Hematopoietic multipotent progenitor cell treated with erythropoietin and hydrocortisone succinate and interleukin-3 and kit ligand, for 4 days (in vitro differentiated cells): ENCODE data around the gene FBXL17.
A peak's percentile ranks its signal among the peaks of the same experiment; 100 is the strongest.

Experiments
- DNase-seq: peaks from one replicate; pipeline ENCODE4 v3.0.0-alpha.2; 2015

FBXL17 gene

DNA sequence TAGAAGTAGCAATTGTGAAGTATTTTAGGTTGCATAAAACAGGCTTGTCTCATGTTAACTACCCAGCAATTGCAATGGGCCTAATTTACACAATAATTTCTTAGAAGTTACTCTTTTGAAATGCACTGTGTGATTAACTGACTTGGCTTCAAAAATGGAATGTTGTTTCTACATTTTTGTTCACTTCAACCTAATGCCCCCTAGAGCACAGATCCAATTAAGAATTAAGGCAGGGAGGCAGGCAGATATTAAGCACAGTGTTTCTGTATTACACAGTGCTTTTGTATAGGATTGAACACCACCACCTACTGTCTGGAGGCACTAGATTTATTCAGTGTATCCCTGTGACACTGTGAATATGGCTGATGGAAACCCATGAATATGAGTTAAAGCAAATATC, 302.1 kb downstream of the FBXL17 start:
- DNase-seq: peak; percentile 19

DNA sequence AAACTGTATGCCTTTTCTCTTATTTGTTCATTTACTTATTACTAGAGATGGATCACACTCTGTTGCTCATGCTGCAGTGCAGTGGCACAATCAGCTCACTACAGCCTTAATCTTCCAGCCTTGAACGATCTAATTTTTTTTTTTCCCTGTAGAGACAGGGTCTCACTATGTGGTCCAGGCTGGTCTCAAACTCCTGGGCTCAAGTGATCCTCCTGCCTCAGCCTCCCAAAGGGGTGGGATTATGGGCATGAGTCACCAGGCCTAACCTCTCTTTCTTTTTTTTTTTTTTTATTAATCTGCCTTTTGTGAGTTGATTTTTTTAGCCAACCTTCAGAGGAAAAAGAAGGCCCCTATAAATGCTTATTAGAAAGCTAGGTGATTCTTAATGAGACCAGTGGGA, 303.0 kb downstream of the FBXL17 start:
- no peak for DNase-seq

DNA sequence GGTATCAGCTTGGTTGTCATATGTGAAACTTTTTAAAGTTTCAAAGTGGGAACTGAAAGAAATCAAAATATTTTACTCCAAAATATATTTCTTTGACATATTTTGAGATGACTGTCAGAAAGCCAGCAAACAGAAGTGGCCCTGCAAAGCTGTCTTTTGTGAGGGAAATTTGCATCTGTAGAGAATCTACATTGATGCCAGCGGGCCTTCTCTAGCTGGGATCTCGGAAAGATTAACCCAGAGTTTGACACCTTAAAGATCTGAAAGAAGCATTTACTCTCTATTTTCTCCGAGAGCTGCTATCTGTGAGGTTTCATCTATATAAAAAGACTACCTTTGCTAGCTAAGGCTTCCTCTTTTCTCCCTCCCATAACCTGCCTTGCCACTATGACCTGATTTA, 303.6 kb downstream of the FBXL17 start:
- no peak for DNase-seq

DNA sequence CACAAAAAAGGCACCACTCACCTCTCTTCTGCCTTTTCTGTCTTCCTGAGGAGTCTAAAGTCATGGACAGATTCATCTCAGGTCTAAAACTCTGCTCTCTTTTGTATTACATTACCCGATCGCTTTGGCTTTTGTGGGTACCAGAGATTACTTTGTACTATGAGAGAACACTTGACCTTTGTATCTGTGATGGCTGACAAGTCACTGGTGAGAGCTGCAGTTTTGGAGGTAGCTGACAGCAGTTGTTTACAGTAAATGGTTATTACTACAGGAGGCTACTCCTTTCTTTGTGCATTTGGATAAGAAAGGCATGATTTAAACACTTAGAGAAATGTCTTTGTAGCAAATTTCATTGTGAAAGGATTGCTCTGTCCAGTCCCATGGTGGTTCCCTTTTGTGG, 307.3 kb downstream of the FBXL17 start:
- no peak for DNase-seq

DNA sequence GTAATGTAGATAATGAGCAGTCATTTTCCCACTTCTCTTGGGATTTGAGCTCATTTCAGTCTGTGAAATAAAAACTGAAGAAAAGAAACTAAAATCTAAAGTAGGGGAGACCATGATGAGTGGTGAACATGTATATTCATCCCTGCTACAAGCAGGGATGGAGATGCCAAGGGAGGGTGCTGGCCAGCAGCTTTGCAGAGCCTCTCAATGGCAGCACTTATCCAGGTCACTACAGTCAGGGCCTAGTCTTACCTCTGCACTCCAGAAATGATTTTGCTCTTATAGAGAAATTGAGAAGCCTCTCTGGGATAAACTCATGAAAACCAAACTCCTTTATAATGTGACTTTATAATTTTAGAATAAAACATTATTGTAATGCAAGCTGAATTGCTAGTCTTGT, 317.6 kb downstream of the FBXL17 start:
- DNase-seq: no peak

DNA sequence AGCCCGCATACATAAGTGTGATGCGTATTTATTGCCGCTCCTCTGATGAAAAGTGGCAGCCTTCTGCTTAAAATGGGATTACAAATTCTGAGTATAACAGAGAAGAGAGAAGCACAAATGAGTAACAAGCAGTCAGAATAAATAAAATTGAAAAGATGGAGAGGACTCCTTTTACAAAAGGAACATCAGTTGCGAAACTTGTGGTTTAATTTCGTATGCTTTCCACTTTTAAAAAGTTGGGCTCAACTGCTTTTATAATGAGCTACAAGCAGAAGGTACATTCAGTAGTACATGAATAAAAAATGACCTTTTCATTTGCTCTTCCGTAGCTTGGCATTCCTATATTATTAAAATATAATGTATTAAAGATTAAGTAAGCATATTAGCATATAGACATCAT, 320.0 kb downstream of the FBXL17 start:
- DNase-seq: peak; percentile 64

DNA sequence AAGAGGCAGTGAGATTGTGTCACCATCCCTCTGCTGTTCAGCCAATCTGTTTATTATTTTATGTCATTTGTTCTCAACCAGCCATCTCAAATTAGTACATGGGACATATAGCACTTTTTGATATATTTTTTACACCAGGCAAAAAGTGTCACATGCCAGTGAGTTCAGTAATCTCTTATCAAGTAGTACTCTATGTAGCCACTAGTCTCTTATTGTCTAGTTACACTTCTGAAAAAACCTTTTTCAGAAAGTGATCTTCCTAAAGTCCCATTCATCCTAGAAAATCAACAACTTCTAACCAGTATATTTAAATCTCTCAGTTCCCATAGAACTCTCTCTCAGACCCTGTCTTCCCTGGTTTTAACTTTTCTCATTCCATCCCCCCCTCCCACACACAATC, 321.6 kb downstream of the FBXL17 start:
- DNase-seq: no peak

DNA sequence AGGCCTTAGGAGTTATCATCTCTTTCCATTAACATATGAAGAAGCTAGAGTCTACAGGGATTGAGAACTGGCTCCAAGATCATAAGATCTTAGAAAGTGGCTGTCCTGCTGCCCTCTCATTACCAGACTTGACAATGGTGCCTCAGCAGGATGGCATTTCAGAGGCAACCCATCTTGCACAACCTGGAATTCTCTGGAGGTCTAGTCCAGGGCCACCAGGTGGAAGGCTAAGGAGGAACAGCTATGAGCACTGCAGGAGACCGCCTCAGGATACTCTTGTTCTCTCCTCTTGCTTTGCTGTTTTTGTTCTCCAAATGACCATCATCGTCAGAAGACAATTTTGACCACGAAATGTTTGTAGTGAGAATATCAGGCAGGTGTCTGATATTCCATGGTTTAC, 322.6 kb downstream of the FBXL17 start:
- no peak for DNase-seq

DNA sequence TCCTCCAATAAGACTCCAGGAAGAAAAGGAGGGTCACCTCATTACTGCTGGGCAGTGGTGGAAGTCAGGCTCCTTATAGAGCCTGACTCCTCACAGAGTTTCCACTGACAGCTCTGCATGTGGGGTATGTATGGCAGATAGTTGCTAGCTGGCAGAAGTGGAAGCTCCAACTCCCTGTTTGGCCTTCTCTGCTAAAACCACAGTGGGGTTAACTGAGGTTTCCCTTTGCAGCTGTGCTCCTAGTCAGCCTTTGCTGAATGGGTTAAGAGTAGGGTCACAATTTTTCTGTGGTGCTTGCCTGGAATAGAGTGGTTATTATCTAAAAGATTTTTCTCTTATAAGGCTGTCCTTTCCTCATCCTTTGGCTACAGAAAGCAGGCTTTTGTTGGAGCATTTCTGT, 327.5 kb downstream of the FBXL17 start:
- no peak for DNase-seq

DNA sequence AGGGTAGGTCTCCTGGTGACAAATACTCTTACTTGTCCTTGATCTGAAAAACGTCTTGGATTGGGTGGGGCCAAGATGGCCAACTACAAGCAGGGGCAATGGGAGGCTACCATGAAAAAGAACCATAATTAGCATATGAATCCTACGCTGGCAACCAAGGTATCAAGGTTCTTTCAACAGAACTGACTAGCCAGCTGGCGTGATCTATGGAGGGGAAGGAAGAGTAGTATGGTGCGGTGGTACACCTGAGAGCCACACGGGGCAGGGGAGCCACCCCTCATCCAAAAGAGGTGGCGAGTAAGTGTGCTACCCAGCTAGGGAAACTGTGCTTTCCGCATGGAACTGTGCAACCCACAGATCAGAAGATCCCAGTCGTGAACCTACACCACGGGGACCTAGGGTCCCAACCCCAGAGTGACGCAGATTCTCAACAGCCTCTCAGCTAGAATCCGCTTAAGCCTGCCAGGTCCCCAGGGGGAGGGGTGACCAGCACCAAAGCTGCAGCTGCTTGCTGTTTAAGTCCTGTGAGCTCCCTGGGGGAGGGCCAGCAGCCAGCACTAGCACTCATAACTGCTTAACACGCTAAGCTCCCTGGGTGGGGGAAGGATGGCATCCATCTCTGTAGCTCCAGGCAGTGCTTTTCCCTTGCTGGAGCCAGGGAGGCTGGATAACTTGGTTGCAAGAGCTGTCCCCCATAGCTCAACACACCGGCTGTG, 334.8 kb downstream of the FBXL17 start:
- no peak for DNase-seq

DNA sequence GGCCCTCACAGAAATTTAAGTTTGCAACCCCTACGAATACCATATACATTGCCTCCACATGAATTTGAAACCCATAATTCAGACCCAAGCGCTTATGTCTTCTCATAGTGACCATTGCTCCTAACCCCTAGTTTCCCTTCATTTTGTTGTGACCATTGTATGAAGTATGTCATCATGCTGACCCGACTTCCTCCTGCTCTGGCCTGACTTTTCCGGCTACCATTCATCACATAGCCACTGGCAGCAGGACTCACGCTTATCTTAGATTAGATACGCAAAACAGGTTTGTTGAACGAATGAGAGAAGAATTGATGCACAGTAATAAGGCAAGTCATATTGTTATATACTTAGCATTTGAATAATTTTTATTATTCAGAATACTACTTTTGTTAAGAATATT, 345.4 kb downstream of the FBXL17 start:
- no peak for DNase-seq

DNA sequence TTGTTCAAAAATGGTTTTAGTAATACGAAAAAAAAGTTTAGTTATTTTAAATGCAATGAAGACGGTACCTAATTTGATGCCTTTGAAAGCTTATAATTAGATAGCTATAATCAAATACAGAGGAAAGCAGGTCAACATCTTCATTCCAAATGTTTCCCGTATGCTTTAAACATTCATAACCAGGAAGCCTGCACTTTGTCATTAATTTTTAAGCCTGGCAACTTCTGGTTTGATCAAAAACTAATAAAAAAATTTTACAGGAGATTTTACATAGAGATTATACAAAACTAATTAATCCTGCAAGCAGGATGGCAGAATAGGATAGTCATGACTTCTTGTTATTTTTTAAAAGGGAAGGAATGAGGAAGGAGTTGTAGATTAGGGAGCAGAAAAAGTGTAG, 353.0 kb downstream of the FBXL17 start:
- no peak for DNase-seq

DNA sequence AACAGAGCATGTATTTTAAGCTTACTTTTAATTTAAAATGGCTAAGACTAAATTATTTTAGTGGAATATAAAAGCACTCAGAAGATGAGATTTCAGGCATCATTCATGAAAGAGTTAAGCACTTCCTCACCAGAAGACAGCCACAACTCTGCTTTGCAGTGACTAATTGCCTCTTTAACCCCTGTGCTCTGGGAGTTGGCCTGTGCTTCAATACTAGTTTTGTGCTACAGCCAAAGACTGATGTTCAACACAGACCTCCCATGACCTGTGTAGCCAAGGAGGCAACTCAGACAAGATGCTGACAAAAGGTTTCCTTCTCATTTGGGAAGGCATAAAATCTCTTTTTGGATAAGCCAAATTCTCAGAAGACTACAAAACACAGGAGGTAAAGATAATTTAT, 353.5 kb downstream of the FBXL17 start:
- DNase-seq: no peak

DNA sequence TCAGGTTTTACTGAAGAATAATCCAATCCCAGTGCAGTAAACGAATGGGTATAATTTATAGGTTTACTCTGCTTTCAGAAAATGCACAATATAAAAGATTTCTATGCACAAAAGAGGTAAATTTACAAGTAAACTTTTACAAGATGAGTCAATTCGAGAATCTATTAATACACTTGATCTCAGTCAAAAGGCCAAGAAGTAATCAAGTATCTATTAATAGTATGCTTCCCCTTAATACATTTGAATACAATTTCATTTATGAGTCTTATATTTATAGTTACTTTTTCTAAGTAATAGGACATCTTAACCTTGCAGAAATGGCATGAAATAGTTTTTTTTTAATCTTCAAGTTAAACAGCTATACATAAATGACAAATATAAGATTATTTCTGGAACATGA, 355.9 kb downstream of the FBXL17 start:
- DNase-seq: no peak

DNA sequence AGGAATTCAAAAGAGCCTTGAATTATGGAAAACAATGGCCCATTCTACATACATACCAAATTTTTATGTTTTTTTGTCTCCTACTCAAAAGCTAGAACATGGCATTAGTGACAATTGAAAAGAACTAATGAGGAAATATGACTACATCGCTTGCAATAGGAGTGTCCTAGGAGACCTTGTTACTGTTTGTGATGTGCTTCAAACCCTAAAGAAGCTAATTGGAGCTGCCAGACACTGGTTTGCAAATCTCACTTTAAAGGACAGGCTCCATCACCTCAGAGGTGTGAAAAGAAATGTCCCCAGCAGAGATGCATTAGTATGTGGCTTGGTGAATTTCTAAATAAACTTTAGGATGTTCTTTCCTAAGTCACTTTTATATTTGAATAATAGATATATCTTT, 356.9 kb downstream of the FBXL17 start:
- DNase-seq: no peak

DNA sequence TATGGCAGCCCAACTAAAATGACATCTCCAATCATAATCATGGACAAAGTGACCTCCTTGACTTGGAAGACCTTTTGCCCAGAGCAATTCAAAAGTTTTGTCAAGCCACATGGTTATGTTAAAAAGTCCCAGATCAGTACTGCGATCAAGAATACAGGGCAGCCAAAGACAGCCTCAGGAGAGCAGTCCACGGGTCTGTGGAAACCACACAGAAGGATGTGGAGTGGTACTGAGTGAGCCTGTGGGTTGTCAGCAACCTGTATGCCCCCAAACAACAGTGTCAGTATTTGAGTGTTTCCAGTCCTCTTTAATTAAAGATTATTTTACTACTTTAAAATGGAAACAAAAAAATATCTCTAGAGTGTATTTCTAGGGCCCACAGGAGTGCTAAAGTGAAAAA, 365.8 kb downstream of the FBXL17 start:
- DNase-seq: no peak

DNA sequence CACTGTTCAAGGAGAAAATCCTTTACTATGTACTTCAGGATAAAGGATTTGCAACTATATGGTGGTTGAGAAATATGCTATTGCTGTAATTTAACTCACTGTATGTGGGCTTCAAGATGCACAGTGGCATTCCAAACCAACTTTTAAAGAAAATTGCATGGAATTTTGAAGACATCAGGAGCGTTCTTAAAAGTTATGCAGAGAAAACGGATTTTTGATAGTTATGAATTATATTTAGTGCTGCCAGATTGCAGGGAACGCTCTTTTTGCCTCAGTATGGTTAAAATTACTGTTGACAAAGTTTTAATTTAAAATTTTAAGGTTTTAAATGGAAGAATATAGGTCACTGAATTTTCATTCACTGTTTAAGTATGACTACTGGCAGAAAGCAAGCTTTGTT, 375.1 kb downstream of the FBXL17 start:
- DNase-seq: no peak

DNA sequence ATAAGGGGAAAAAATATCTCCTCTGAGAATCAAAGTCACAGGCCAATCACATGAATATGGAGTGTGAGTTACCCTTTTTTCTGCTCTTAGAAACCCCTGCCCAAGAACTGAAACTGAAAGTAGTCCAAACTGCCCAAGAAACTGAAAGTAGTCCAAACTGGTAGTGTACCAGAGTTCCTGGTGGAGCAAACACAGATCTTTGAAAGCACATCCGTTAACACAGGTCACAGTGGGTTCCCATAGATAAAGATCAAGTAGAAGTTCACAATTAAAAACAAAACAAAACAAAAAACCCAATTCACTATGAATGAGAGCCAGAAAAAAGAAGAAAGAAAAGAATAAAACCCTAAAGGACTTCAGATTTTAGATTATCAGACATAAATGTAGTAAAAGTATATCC, 378.7 kb downstream of the FBXL17 start:
- peak; percentile 76 for DNase-seq

DNA sequence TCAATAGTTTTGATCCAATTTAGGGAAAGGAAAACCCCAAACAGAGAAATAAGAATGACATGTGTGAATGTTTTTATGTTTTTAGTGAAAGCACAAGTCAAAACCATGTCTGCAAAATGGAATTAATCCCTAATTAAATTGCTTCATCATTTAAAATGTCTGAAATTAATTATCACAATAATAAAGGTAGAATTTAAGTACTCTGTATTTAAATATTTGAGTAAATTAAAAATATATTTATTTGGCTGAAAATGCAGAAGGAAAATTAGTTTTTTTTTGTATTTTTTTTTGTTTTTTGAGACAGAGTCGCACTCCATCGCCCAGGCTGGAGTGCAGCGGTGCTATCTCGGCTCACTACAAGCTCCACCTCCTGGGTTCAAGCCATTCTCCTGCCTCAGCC, 380.7 kb downstream of the FBXL17 start:
- DNase-seq: no peak

DNA sequence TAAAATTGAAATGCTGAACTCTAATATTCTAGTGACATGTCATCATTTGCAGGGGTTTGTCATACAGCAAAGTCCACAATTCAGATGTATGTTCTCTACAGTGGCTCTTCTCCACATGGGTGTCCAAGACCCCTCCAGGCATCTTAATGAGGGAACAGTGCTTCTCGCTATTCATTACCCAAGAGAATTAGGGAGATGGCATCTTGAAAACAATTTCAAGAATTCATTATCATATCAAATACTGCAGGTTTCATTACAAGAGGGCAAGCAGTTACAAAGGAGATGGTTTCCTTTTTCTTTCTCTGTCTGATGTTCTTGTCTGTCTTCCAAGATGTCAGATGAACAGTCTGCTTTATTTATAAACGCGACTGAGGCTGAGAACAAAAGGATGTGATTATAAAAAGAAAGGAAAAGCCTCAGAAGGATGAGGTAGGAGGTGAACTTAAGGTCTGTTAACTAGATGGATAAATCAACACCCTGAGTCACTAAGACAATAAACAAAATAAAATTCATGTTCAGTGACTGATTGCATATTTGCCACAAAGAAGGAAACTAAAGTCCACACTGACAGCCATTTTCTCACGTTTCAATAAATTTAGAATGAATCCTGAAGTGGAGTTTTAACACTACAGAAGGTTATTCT, 384.4 kb downstream of the FBXL17 start:
- no peak for DNase-seq

DNA sequence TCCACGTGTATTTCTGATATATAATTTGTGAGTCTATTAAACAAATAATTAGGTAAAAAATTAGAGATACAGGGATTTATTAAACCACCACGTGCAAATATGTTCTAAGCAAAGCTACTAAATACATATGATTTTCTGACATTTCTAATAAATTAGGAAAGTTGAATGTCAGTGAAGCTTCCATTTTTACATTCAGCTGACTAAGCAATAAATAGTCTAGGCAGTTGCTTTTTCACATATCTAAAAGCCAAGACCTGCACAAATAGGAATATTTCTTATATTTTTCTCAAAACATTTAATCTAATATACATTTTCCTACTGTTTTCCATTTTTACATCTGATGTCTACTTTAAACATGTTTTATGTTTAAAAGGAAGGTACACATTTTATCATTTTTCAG, 388.6 kb downstream of the FBXL17 start:
- DNase-seq: no peak

DNA sequence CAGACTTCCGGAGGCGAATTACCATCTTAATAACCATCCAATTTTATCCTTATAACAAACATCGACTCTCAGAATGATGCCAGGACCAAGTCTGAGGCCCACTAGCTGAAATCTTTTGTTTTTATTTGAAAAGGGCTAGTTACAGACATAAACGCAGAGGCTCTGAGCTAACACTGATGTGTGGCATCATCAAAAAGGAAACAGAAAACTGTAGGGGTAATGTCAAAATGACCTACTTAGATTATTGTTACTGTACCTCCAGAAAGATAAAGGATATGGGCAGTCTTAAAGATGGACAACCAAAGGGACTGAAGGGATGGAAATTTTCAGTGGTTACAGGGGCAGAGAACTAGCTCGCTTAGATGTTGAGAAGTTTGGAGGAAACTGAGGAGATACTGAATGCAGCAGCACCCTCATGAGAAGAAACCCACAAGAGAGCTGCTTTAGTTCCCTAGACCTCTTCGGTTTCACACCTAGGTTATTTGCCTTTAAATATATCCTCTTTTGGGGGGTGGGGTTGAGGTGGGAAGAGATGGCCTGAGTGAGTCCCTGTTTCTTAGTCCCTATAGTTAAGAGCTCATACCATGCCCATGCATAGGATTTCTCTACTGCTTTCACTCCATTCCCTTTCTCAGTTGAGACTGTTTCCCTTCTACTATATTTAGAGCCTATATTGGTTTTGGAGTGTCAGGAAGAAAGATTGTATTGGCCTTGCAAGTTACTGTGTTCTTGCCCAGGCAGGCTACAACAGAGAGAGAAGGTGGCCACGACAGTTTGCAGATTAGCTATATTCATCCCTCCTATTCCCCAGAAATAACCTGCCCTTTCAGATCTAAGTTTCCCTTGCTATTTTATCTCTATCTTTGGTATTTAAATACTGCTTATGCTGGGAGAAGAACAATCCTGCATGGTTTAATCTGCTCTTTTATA, 390.8 kb downstream of the FBXL17 start:
- DNase-seq: no peak

DNA sequence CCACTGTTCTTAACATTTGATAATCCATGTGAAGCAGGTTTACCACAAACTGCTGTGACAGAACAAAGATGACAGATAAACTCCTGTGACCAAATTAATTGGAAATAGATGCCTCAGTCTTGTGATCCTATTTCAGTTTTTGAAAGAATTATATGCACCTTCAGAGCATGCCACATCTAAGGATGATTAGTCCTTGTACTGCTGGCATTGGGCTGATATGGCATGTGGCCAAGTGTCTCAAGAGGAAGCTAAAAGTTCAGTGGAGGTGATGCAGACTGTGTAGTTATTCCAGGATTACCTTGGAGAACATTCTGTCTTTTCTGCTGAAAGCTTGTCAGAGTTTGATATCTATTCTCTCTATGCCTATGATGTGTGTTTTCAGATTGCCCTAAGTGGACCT, 396.8 kb downstream of the FBXL17 start:
- peak; percentile 87 for DNase-seq
